ENCODE measurements around the gene AP3D1.

Gene AP3D1

GRCh38 chr19:2114218-2114617 is 37.1 kb downstream of the AP3D1 start:
- Histone ChIP-seq H2AFZ (ENCODE audit: low read depth) (no peak overlapping the region), H3K27ac (no peak overlapping the region), H4K20me1 (ENCODE audit: insufficient read depth) (no peaks in the 10 kb centered on the region), H3K4me3 (IDR thresholded peaks at IDR 0.05; ENCODE audit: insufficient read depth, low read depth, low read length) (no peak overlapping the region), H3K4me1 (ENCODE audit: low read depth, poor library complexity, severe bottlenecking) (no peaks in the 10 kb centered on the region), H3K9ac (no peak overlapping the region), H3K79me2 (ENCODE audit: insufficient read depth, low read depth) (no peaks in the 10 kb centered on the region), H3K27me3 (ENCODE audit: insufficient read depth, low read depth) (no peaks in the 10 kb centered on the region), H3K4me2 (no peak overlapping the region), H3K36me3 (ENCODE audit: insufficient read depth) (peaks cover 10% of the 10 kb centered on the region; the same call in 1 of the 2 replicates)
- TF ChIP-seq, protein P1, sequence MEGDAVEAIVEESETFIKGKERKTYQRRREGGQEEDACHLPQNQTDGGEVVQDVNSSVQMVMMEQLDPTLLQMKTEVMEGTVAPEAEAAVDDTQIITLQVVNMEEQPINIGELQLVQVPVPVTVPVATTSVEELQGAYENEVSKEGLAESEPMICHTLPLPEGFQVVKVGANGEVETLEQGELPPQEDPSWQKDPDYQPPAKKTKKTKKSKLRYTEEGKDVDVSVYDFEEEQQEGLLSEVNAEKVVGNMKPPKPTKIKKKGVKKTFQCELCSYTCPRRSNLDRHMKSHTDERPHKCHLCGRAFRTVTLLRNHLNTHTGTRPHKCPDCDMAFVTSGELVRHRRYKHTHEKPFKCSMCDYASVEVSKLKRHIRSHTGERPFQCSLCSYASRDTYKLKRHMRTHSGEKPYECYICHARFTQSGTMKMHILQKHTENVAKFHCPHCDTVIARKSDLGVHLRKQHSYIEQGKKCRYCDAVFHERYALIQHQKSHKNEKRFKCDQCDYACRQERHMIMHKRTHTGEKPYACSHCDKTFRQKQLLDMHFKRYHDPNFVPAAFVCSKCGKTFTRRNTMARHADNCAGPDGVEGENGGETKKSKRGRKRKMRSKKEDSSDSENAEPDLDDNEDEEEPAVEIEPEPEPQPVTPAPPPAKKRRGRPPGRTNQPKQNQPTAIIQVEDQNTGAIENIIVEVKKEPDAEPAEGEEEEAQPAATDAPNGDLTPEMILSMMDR (conservative IDR thresholded peaks at IDR 0.05; ENCODE audit: low read depth, low read length), result no peak

DNA sequence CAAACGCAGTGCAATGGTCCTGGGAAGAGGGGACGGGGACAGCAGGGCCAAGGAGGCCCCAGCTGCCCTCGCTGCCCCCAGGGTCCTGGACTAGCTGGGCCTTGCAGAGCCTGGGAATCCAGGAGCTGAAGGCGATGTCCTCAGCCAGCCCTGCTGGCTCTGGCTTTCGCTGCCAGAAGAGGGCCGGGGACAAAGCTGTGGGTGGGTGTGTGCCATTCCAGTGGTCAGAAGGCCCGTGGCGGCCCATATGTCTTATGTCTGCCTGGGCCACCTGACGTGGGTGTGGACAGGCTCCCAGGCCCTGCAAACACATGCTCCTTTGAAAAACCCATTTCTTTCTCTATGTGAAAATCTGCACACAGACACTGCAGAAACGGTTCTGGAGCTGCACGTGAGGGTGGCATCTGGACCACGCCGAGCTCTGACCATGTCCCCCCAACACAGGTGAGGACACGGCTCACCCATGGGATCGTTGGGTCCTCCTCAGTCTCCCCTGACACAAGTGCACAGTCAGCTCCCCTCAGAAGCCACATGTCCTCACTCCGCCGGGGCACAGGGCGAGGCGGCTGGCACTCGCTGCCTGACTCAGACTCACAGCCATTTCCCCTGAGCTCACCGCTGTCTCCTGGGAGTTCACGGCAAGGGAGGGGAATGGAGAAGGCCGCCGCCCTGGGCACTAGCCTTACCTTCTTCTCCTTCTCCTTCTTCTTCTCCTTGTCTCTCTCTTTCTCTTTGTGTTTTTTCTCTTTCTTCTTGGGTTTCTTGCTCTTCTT is 37.7 kb downstream of the AP3D1 start:
- Histone ChIP-seq H4K20me1 (ENCODE audit: insufficient read depth) (no peaks in the 10 kb centered on the region), H3K4me1 (ENCODE audit: low read depth, poor library complexity, severe bottlenecking) (no peaks in the 10 kb centered on the region), H3K9ac (no peak overlapping the region), H3K27me3 (ENCODE audit: insufficient read depth, low read depth) (no peaks in the 10 kb centered on the region), H3K27ac (no peak overlapping the region), H2AFZ (ENCODE audit: low read depth) (no peak overlapping the region), H3K4me3 (IDR thresholded peaks at IDR 0.05; ENCODE audit: insufficient read depth, low read depth, low read length) (no peak overlapping the region), H3K36me3 (ENCODE audit: insufficient read depth) (peaks cover 10% of the 10 kb centered on the region; the same call in 1 of the 2 replicates), H3K4me2 (no peak overlapping the region), H3K79me2 (ENCODE audit: insufficient read depth, low read depth) (no peaks in the 10 kb centered on the region)
- TF ChIP-seq, protein P1 (conservative IDR thresholded peaks at IDR 0.05; ENCODE audit: low read depth, low read length), result no peak

GRCh38 chr19:2112516-2113320 is 38.6 kb downstream of the AP3D1 start:
- H3K27ac ChIP-seq, result no peak overlapping the region
- H3K4me1 ChIP-seq (ENCODE audit: low read depth, poor library complexity, severe bottlenecking), result no peaks in the 10 kb centered on the region
- no peaks in the 10 kb centered on the region for H3K79me2 ChIP-seq (ENCODE audit: insufficient read depth, low read depth)
- no peaks in the 10 kb centered on the region for H3K27me3 ChIP-seq (ENCODE audit: insufficient read depth, low read depth)
- no peaks in the 10 kb centered on the region for H4K20me1 ChIP-seq (ENCODE audit: insufficient read depth)
- H3K4me3 ChIP-seq (IDR thresholded peaks at IDR 0.05; ENCODE audit: insufficient read depth, low read depth, low read length), result no peak overlapping the region
- H2AFZ ChIP-seq (ENCODE audit: low read depth), result no peak overlapping the region
- TF ChIP-seq, protein P1 (conservative IDR thresholded peaks at IDR 0.05; ENCODE audit: low read depth, low read length), result no peak
- no peak overlapping the region for H3K4me2 ChIP-seq
- no peak overlapping the region for H3K9ac ChIP-seq
- peaks cover 10% of the 10 kb centered on the region; the same call in 1 of the 2 replicates for H3K36me3 ChIP-seq (ENCODE audit: insufficient read depth)

GRCh38 chr19:2111886-2112285 is 39.5 kb downstream of the AP3D1 start:
- no peaks in the 10 kb centered on the region for H3K4me1 ChIP-seq (ENCODE audit: low read depth, poor library complexity, severe bottlenecking)
- H3K4me2 ChIP-seq, result no peak overlapping the region
- H3K9ac ChIP-seq, result no peak overlapping the region
- H3K4me3 ChIP-seq (IDR thresholded peaks at IDR 0.05; ENCODE audit: insufficient read depth, low read depth, low read length), result no peak overlapping the region
- H3K27ac ChIP-seq, result no peak overlapping the region
- TF ChIP-seq, protein P1 (conservative IDR thresholded peaks at IDR 0.05; ENCODE audit: low read depth, low read length), result no peak
- H2AFZ ChIP-seq (ENCODE audit: low read depth), result no peak overlapping the region
- no peaks in the 10 kb centered on the region for H3K79me2 ChIP-seq (ENCODE audit: insufficient read depth, low read depth)
- H4K20me1 ChIP-seq (ENCODE audit: insufficient read depth), result no peaks in the 10 kb centered on the region
- H3K27me3 ChIP-seq (ENCODE audit: insufficient read depth, low read depth), result no peaks in the 10 kb centered on the region
- H3K36me3 ChIP-seq (ENCODE audit: insufficient read depth), result peaks cover 10% of the 10 kb centered on the region; the same call in 1 of the 2 replicates
